Glomerular visceral epithelial cell (primary cell): ENCODE results near the gene POLE.

Experiments
- DNase-seq: peaks from one replicate; pipeline ENCODE4 v3.0.0-alpha.2; 2016; ENCODE audit errors: extremely low spot score

POLE gene

GRCh38 chr12:132686825-132687210 lies 324 bp downstream of the POLE start:
- DNase-seq, result no peak

GRCh38 chr12:132685400-132685799 lies 1.7 kb downstream of the POLE start:
- DNase-seq, result peak; percentile 7

GRCh38 chr12:132677492-132677891 lies 9.7 kb downstream of the POLE start:
- DNase-seq, result no peak

- DNase-seq, result no peak
Observed at GRCh38 chr12:132675757-132676432, 11.2 kb downstream of the POLE start.

GRCh38 chr12:132674561-132674960 lies 12.6 kb downstream of the POLE start:
- DNase-seq, result no peak

- DNase-seq, result no peak
Observed at GRCh38 chr12:132673288-132674179, 13.6 kb downstream of the POLE start.

GRCh38 chr12:132672678-132673077 lies 14.5 kb downstream of the POLE start:
- no peak for DNase-seq

GRCh38 chr12:132672116-132672515 lies 15.0 kb downstream of the POLE start:
- DNase-seq, result no peak

- no peak for DNase-seq
Observed at GRCh38 chr12:132669166-132669879, 17.8 kb downstream of the POLE start.

GRCh38 chr12:132668191-132669088 lies 18.7 kb downstream of the POLE start:
- DNase-seq, result no peak

- no peak for DNase-seq
Observed at GRCh38 chr12:132665794-132666193, 21.3 kb downstream of the POLE start.

- DNase-seq, result no peak
Observed at GRCh38 chr12:132665149-132665491, 22.0 kb downstream of the POLE start.

GRCh38 chr12:132664206-132665148 lies 22.7 kb downstream of the POLE start:
- DNase-seq, result no peak

GRCh38 chr12:132662901-132663755 lies 24.0 kb downstream of the POLE start:
- DNase-seq, result no peak

GRCh38 chr12:132661972-132662371 lies 25.2 kb downstream of the POLE start:
- no peak for DNase-seq

- no peak for DNase-seq
Observed at GRCh38 chr12:132660996-132661395, 26.1 kb downstream of the POLE start.

GRCh38 chr12:132660052-132660451 lies 27.1 kb downstream of the POLE start:
- DNase-seq, result no peak

GRCh38 chr12:132659146-132659545 lies 28.0 kb downstream of the POLE start:
- DNase-seq, result no peak

GRCh38 chr12:132658149-132658894 lies 28.8 kb downstream of the POLE start:
- DNase-seq, result no peak
